Activated CD8-positive, alpha-beta T cell treated with anti-CD3 and anti-CD28 coated beads for 36 hours (primary cell): Measurements from ENCODE around the gene EPB41L2. TPM values are rescaled to one million over a fixed set of nuclear protein-coding genes. Genes with fewer than 3 reads are reported as not detected.
"Not testable (repeated sequence)": the region's sequence is repeated elsewhere in the genome, so short reads cannot be mapped to it uniquely, and the experiment has no call there.

Source experiments
- ATAC-seq: fragments of 200-7000 bp; cut with Tn5 transposase; one replicate; pipeline ENCODE4 v1.10.0; 2021; ENCODE audit warnings: mild to moderate bottlenecking, moderate library complexity
- CTCF ChIA-PET: fragments of 350-600 bp; sonication (Branson Sonifier 250); formaldehyde crosslinking; loops from one replicate; lab custom pipeline; 2021; ENCODE audit warnings: antibody characterized with exemption; lab: Charles Lee
- POLR2A ChIA-PET: fragments of 350-600 bp; sonication (Branson Sonifier 250); formaldehyde crosslinking; loops from one replicate; lab custom pipeline; 2021; ENCODE audit warnings: antibody characterized with exemption; lab: Charles Lee
- DNase-seq: peaks from one replicate; pipeline ENCODE4 v3.0.0-alpha.2; 2020
- H3K27ac Mint-ChIP-seq: one replicate; pipeline ENCODE4 v1.8.0; 2021; ENCODE audit warnings: mild to moderate bottlenecking, mixed read lengths
- H3K27me3 Mint-ChIP-seq: one replicate; pipeline ENCODE4 v1.8.0; 2021; ENCODE audit warnings: mixed read lengths
- H3K36me3 Mint-ChIP-seq: one replicate; pipeline ENCODE4 v1.8.0; 2021; ENCODE audit warnings: low read depth, mixed read lengths
- H3K4me1 Mint-ChIP-seq: one replicate; pipeline ENCODE4 v1.8.0; 2021; ENCODE audit warnings: low read depth, mixed read lengths
- H3K4me3 Mint-ChIP-seq: one replicate; pipeline ENCODE4 v1.8.0; 2021; ENCODE audit warnings: mild to moderate bottlenecking, moderate library complexity, mixed read lengths
- H3K9me3 Mint-ChIP-seq: one replicate; pipeline ENCODE4 v1.8.0; 2021; ENCODE audit warnings: mixed read lengths
- intact Hi-C: fragments of 100-400 bp; cut with micrococcal nuclease; formaldehyde crosslinking; loops from one replicate; pipeline ENCODE4 v1.10.0; 2022
- total RNA-seq, 2 experiments: library from RNA; stranded (reverse); gene quantifications; one replicate each; pipeline ENCODE4 v1.2.3, GENCODE V29; 2021
- TF ChIP-seq, protein P1 (sequence below): fragments of 200-600 bp; IDR thresholded peaks from one replicate; pipeline ENCODE4 v1.8.0; 2022; ENCODE audit warnings: antibody characterized with exemption, mild to moderate bottlenecking

EPB41L2 gene
- total RNA-seq, 2 experiments from 2014 or later: 30.6 to 33.3 TPM

GRCh38 chr6:130995783-130996447 is 67.1 kb downstream of the EPB41L2 start:
- ATAC-seq: no peak
- DNase-seq: no peak
- TF ChIP-seq, protein P1, sequence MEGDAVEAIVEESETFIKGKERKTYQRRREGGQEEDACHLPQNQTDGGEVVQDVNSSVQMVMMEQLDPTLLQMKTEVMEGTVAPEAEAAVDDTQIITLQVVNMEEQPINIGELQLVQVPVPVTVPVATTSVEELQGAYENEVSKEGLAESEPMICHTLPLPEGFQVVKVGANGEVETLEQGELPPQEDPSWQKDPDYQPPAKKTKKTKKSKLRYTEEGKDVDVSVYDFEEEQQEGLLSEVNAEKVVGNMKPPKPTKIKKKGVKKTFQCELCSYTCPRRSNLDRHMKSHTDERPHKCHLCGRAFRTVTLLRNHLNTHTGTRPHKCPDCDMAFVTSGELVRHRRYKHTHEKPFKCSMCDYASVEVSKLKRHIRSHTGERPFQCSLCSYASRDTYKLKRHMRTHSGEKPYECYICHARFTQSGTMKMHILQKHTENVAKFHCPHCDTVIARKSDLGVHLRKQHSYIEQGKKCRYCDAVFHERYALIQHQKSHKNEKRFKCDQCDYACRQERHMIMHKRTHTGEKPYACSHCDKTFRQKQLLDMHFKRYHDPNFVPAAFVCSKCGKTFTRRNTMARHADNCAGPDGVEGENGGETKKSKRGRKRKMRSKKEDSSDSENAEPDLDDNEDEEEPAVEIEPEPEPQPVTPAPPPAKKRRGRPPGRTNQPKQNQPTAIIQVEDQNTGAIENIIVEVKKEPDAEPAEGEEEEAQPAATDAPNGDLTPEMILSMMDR: no peak
- H3K4me3 Mint-ChIP-seq: no peak overlapping the region
- H3K36me3 Mint-ChIP-seq: no peaks in the 10 kb centered on the region
- no peaks in the 10 kb centered on the region for H3K9me3 Mint-ChIP-seq
- intact Hi-C loops: no loop called here
- H3K4me1 Mint-ChIP-seq: no peaks in the 10 kb centered on the region
- ChIA-PET POLR2A (no interaction called here), CTCF (interaction anchor here (0.8 kb wide), 1 partner anchor 74 kb away, joined by 3 read pairs; no protein-coding TSS in a partner anchor)
- H3K27me3 Mint-ChIP-seq: no peaks in the 10 kb centered on the region
- H3K27ac Mint-ChIP-seq: no peak overlapping the region

- no peak for DNase-seq
- no peak for ATAC-seq
- TF ChIP-seq, protein P1: no peak
- Mint-ChIP-seq H3K4me3 (no peak overlapping the region), H3K27ac (no peak overlapping the region), H3K36me3 (no peaks in the 10 kb centered on the region), H3K4me1 (no peaks in the 10 kb centered on the region), H3K27me3 (no peaks in the 10 kb centered on the region), H3K9me3 (no peaks in the 10 kb centered on the region)
- ChIA-PET CTCF (interaction anchor here (1.2 kb wide), 1 partner anchor 634 kb away, joined by 3 read pairs; no protein-coding TSS in a partner anchor), POLR2A (no interaction called here)
- intact Hi-C loops: no loop called here
These were observed 68.5 kb downstream of the EPB41L2 start for GRCh38 chr6:130994319-130995097.

DNA sequence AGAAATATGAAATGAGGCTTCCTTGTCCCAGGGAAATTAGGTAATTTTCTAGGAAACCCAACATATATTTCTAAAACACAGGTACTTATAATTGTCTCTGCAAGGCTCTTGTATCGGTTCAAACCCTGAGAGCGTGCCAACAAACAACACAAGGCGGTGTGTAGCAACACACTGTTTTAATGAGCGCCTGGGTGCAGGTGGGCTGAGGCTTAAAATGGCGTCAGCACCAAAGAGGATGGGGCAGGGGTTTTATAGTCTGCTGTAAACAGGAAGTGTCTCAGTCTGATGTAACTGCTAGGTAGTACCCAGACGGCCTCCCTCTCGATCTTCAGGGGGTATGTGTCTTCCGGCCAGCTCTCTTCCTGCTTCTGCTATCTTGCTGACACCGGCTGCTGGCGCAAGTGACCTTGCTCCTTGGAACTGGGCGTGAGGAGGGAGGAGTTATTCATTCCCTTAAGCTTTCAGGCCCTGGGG is 69.7 kb downstream of the EPB41L2 start:
- no peak overlapping the region for H3K4me3 Mint-ChIP-seq
- no peak overlapping the region for H3K27ac Mint-ChIP-seq
- CTCF ChIA-PET: interaction anchor here (1.2 kb wide), 1 partner anchor 635 kb away, joined by 3 read pairs; no protein-coding TSS in a partner anchor

DNA sequence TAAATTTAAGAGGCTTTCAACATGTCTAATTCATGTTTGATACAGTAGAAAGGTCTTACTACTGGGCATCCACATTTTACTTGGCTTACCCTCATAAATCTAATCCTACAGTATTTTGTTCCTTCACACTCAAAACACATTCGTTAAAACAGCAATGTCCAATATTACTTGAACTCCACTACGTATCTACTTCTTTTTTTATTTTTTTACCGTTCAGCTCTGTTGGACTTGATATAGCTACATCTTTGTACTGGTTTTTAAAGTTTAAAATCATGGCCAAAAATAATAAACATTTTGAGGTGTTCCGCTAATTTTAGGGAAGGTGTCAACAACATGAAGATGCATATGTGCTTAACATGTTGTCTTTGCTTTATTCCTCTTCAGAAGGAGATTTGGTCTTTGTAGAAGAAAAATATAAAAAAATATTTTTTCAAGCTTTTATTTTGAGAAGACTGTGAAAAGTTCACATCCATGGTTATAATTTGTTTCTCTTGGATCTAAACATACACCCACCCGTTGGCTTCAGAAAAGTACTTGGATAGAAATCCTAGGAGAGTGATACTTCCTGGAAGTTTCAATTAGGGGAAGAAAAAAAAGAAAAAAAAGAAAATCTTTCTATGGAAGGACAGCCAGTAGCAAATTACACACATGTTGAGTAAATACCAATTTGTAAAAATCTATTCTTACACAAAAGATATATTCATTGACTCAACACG is 71.5 kb downstream of the EPB41L2 start:
- no peak overlapping the region for H3K27ac Mint-ChIP-seq
- DNase-seq (no peak), ATAC-seq (no peak)
- H3K9me3 Mint-ChIP-seq: no peaks in the 10 kb centered on the region
- no peaks in the 10 kb centered on the region for H3K27me3 Mint-ChIP-seq
- CTCF ChIA-PET: no interaction called here
- H3K4me3 Mint-ChIP-seq: no peak overlapping the region
- TF ChIP-seq, protein P1: no peak
- POLR2A ChIA-PET: no interaction called here
- H3K4me1 Mint-ChIP-seq: no peaks in the 10 kb centered on the region
- intact Hi-C loops: no loop called here
- H3K36me3 Mint-ChIP-seq: no peaks in the 10 kb centered on the region

More for the DNA sequence above, 69.7 kb downstream of the EPB41L2 start:
- POLR2A ChIA-PET: no interaction called here
- intact Hi-C loops: no loop called here
- DNase-seq: no peak
- Mint-ChIP-seq H3K9me3 (no peaks in the 10 kb centered on the region), H3K36me3 (no peaks in the 10 kb centered on the region), H3K4me1 (no peaks in the 10 kb centered on the region), H3K27me3 (no peaks in the 10 kb centered on the region)
- TF ChIP-seq, protein P1: no peak
- no peak for ATAC-seq

GRCh38 chr6:130987539-130987938 is 75.5 kb downstream of the EPB41L2 start:
- peaks cover 11% of the 10 kb centered on the region for H3K9me3 Mint-ChIP-seq
- POLR2A ChIA-PET: not testable (repeated sequence)

More at GRCh38 chr6:130987539-130987938, 75.5 kb downstream of the EPB41L2 start:
- DNase-seq, H3K4me3 Mint-ChIP-seq, H3K36me3 Mint-ChIP-seq, H3K27me3 Mint-ChIP-seq, ATAC-seq, CTCF ChIA-PET, H3K4me1 Mint-ChIP-seq, H3K27ac Mint-ChIP-seq, intact Hi-C loops: not testable (repeated sequence)
